Measurements from ENCODE around the gene ABCC11. TPM values are rescaled to one million over a fixed set of nuclear protein-coding genes. Genes with fewer than 3 reads are reported as not detected.
"Not testable (repeated sequence)": the region's sequence is repeated elsewhere in the genome, so short reads cannot be mapped to it uniquely, and the experiment has no call there.

ABCC11 gene
- total RNA-seq, 2 donors from 2014 or later: 1.5 TPM

GRCh38 chr16:48188449-48189102 is 58.8 kb downstream of the ABCC11 start:
- TF ChIP-seq POLR2A (IDR thresholded peaks at IDR 0.05): no peak
- no peak for TF ChIP-seq POLR2AphosphoS5 (IDR thresholded peaks at IDR 0.05)
- no peak for TF ChIP-seq CTCF (IDR thresholded peaks at IDR 0.05)
- Histone ChIP-seq H3K27ac (no peak overlapping the region), H3K9me3 (no peaks in the 10 kb centered on the region), H3K36me3 (no peaks in the 10 kb centered on the region), H3K4me3 (no peak overlapping the region), H3K27me3 (replicated peaks; ENCODE audit: insufficient read depth) (no peaks in the 10 kb centered on the region), H3K4me1 (replicated peaks) (no peaks in the 10 kb centered on the region)
- 89% methylated on average over 6 of the region's 6 CpGs for WGBS
- DNase-seq (ENCODE audit: low spot score): no peak
- intact Hi-C loops (cut with DNase I): no loop called here

- no peak for DNase-seq (ENCODE audit: low spot score)
- no peaks in the 10 kb centered on the region for H3K4me1 ChIP-seq (replicated peaks)
- H3K27me3 ChIP-seq (replicated peaks; ENCODE audit: insufficient read depth): no peaks in the 10 kb centered on the region
- H3K9me3 ChIP-seq: no peaks in the 10 kb centered on the region
- H3K4me3 ChIP-seq: no peak overlapping the region
- no peaks in the 10 kb centered on the region for H3K36me3 ChIP-seq
- TF ChIP-seq CTCF (IDR thresholded peaks at IDR 0.05) (no peak), POLR2AphosphoS5 (IDR thresholded peaks at IDR 0.05) (no peak), POLR2A (IDR thresholded peaks at IDR 0.05) (no peak)
- intact Hi-C loops (cut with DNase I): no loop called here
- WGBS: 93% methylated on average over 4 of the region's 4 CpGs
- H3K27ac ChIP-seq: no peak overlapping the region
These were observed 59.6 kb downstream of the ABCC11 start for GRCh38 chr16:48187779-48188178.

GRCh38 chr16:48184681-48185080 is 62.7 kb downstream of the ABCC11 start:
- H3K36me3 ChIP-seq: no peaks in the 10 kb centered on the region
- no peak overlapping the region for H3K27ac ChIP-seq
- H3K4me1 ChIP-seq (replicated peaks): no peaks in the 10 kb centered on the region
- no peaks in the 10 kb centered on the region for H3K27me3 ChIP-seq (replicated peaks; ENCODE audit: insufficient read depth)
- intact Hi-C loops (cut with DNase I): no loop called here
- no peak overlapping the region for H3K4me3 ChIP-seq
- no peak for DNase-seq (ENCODE audit: low spot score)
- TF ChIP-seq CTCF (IDR thresholded peaks at IDR 0.05) (no peak), POLR2AphosphoS5 (IDR thresholded peaks at IDR 0.05) (no peak), POLR2A (IDR thresholded peaks at IDR 0.05) (no peak)
- 82% methylated on average over 6 of the region's 6 CpGs for WGBS
- H3K9me3 ChIP-seq: no peaks in the 10 kb centered on the region

GRCh38 chr16:48182979-48183537 is 64.3 kb downstream of the ABCC11 start:
- TF ChIP-seq POLR2A (IDR thresholded peaks at IDR 0.05): no peak
- Histone ChIP-seq H3K4me1 (replicated peaks) (no peaks in the 10 kb centered on the region), H3K4me3 (no peak overlapping the region), H3K9me3 (no peaks in the 10 kb centered on the region), H3K27ac (no peak overlapping the region), H3K27me3 (replicated peaks; ENCODE audit: insufficient read depth) (no peaks in the 10 kb centered on the region), H3K36me3 (no peaks in the 10 kb centered on the region)
- DNase-seq (ENCODE audit: low spot score): no peak
- WGBS: 72% methylated on average over 8 of the region's 8 CpGs
- intact Hi-C loops (cut with DNase I): no loop called here

- DNase-seq (ENCODE audit: low spot score); H3K36me3 ChIP-seq; intact Hi-C loops (cut with DNase I); H3K27me3 ChIP-seq (replicated peaks; ENCODE audit: insufficient read depth); H3K4me3 ChIP-seq; H3K27ac ChIP-seq; H3K9me3 ChIP-seq; H3K4me1 ChIP-seq (replicated peaks): not testable (repeated sequence)
- WGBS: 59% methylated on average over 14 of the region's 14 CpGs
These were observed 65.4 kb downstream of the ABCC11 start for GRCh38 chr16:48181746-48182520.

Data from prostate gland (tissue), 2 donors.